T1000 (cell line): ENCODE measurements around the gene OVOL3.
A peak's percentile ranks its signal among the peaks of the same experiment; 100 is the strongest.

Experiments used
- DNase-seq: peaks from one replicate; lab custom pipeline; 2025; ENCODE audit warnings: mixed read lengths; lab: John Stamatoyannopoulos, UW

Gene OVOL3

DNA sequence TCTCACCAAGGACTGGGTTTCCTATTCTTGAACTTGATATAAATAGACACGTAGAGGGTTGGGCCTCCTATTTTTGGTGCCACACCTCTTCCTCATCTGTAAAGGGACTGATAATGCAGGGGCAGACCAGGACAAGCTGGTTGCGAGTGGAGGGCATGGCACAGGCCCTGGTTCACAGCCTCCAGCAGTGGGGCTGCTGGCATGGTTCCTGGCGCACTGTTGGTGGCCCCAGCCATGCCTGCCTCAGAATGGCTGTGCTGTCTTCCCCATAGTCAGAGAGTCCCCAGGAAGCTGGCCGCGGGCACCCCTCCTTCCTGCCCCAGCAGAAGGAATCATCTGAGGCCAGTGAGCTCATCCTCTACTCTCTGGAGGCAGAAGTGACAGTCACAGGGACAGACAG lies 10.5 kb upstream of the OVOL3 start:
- DNase-seq, result no peak

DNA sequence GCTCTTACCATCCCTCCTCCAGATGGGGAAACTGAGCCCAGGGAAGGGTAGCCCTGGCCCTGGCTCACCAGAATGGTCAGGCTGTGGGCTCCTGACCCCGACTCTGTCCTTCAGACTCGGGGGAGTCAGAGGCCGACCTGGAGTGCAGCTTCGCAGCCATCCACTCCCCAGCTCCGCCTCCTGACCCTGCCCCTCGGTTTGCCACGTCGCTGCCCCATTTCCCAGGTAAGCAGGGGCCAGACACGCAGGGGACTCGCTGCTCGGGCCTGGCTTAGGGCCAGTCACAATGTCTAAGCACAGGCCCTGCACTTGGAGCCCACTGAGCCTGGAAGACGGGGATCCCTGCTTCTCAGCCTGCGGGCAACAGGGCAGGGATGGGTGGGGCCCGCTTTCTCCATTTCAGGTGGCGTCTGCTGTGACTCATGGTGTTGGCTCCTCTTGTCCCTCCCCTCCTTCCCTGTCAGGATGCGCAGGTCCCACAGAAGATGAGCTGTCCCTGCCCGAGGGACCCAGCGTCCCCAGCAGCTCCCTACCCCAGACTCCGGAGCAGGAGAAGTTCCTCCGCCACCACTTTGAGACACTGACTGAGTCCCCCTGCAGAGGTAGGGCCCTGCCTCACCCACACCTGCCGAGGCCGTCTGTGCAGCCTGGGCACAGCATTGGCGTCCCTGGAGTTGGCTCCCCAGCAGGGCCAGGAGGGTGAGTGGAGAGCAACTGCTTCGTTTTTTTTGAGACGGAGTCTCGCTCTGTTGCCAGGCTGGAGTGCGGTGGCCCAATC lies 9.2 kb upstream of the OVOL3 start:
- no peak for DNase-seq

- DNase-seq, result no peak
These were observed 7.8 kb upstream of the OVOL3 start for GRCh38 chr19:36103040-36103626.

DNA sequence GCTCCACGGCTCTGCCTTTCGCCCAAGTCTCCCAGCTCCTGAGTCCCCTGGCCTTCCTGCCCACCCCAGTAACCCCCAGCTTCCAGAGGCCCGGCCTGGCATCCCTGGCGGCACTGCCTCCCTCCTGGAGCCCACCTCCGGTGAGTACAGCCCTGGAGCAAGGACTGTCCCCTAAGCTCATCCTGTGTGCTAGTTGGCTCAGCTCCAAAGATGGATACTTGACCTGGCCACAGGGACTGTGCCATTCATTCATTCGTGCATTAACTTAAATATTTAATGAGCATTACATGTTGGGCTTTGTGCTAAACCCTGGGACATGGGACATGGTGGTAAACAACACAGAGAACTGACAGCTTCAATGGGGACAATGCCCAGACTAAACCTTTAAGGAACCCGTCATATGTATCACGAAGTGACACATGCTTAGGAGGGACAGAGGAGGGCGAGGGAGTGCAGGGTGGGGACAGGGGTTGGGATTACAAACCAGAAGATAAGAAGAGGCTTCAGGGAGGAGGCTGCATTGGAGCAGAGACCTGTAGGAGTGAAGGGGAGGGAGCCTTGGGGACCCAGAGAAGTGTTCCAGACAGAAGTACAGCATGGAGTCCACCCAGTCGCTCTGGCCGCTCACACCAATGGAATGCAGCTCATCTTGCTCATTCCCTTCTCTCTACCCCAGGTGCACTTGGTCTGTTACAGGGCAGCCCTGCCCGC lies 6.9 kb upstream of the OVOL3 start:
- DNase-seq, result no peak

DNA sequence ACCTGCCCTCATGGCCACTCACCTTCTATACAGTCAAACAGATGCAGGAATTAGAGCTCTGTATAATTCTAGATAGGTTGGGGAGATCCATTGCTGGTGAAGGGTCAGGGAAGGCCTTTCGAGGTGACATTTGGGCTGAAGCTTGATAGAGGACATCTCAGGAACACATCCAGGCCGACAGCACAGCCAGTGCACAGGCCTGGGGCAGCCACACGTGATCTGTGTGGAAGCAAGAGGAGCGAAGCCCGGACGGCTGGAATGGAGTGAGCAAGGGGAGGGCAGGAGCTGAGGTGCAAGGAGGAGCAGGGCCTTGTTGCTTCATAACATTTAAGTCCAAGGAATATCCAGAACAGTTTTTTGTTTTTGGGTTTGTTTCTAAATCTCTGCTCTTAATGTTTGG lies 4.5 kb upstream of the OVOL3 start:
- DNase-seq, result no peak

- DNase-seq, result no peak
These were observed 4.0 kb upstream of the OVOL3 start for GRCh38 chr19:36106991-36107390.

- no peak for DNase-seq
These were observed 2.3 kb upstream of the OVOL3 start for GRCh38 chr19:36108684-36109083.

DNA sequence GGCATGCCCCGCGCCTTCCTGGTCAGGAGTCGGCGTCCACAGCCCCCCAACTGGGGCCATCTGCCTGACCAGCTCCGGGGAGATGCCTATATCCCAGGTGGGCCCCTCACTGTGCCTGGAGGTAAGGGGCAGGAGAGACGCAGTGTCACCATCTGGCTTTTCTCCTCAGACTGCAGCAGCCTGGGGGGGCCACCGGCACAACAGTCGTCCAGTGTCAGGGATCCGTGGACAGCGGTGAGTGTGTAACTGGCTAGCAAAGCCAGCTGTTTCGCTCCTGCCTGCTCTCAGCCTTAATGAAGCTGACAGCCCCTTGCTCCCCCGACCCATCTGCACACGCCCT lies 227 bp downstream of the OVOL3 start:
- DNase-seq, result no peak

GRCh38 chr19:36112678-36113077 lies 1.7 kb downstream of the OVOL3 start:
- DNase-seq, result no peak

DNA sequence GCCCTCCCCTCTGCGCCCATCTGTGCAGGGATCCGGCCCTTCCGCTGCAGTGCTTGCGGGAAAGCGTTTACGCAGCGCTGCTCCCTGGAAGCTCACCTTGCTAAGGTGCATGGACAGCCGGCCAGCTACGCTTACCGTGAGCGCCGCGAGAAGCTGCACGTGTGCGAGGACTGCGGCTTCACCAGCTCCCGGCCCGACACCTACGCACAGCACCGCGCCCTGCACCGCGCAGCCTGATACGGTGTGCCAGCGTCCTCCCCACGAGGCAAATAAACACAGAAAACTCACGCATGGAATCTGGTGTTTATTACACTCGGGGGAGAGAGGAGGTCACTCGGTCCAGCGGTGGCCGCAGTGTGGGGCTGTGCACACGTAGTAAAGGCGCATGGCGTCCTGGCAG lies 2.5 kb downstream of the OVOL3 start:
- no peak for DNase-seq

- DNase-seq, result peak; percentile 48
These were observed 3.2 kb downstream of the OVOL3 start for GRCh38 chr19:36113894-36114720.

DNA sequence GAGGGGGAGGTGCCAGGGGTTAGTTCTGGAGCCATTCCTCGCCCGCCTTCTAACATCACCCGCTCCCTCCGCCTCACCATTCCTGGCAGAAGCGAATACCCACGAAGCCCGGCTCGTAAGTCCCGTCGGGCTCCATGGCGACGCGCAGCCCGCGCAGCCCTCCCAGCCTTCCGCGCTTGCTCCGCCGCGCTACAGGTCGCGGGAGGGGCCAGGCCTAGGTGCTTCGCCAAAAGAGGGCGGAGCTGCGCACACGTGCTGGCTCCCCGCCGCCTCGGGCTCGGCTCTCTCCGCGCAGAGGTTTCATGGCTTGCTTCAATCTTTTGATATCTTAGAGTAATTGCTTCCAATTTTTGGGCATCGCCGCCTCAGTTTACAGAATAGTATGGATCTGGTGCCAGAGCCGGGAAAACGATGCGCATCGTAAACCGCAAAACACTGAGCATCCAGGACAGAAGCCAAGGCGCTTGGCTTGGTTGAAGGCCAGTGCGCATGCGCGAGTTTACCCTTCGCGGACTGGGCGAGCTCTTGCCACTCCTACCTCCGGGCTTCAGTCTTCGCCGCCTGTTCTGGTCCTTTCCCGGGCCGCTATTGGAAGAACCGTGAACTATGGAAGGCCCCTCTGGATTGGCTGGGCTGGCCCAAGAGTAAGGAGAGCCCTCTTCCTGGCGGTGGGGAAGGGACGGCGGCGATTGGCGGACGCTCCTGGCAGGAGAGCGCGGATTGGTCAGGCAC lies 3.9 kb downstream of the OVOL3 start, which contains the start of gene POLR2I:
POLR2I (minus strand) TSS at position 155 of the 732 bp plus-strand sequence; CDS start at position 136, 19 bp downstream.
- peak; percentile 99 for DNase-seq

GRCh38 chr19:36115453-36116343 lies 4.8 kb downstream of the OVOL3 start, which contains the start of gene TBCB:
TBCB (plus strand) TSS chr19:36115468; CDS start chr19:36115561, 93 bp downstream.
- no peak for DNase-seq

GRCh38 chr19:36116344-36116637 lies 5.3 kb downstream of the OVOL3 start:
- no peak for DNase-seq

DNA sequence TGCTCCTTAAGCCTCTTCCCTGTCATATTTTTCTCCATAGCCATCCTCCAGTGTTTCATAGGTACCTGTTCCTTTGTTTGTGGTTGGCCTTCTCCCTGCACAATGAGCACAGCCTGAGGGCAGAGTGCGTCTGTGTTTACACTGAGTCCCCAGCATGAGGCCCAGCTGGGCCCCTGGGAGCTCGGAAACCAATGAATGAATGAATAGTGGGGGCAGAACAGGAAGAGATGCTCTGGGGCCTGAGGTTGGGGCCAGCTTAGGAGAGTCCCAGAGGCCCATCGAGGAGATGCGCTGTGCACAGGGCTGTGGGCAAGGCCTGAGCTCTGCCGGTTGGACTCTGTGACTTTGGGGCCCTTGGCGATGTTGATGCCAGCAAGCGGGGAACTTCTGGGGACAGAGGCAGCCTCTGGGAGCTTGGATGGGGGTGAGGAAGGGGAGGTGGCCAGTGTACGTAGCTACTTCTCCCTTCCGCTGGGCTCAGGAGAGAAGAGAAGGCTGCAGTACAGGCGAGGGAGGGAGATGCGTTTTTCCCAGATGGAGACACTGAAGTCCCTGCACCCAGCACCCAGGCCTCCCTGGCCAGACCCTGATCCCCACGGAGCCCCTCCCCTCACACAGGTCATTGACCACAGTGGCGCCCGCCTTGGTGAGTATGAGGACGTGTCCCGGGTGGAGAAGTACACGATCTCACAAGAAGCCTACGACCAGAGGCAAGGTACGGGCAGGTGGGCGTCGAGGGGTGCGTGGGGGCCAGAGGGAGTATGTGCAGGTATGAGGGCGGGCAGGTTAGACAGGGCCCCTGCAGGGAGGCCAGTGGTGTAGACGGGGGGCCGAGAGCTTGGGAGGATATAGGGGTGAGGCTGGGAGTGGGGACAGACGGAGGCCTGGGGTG lies 9.4 kb downstream of the OVOL3 start:
- no peak for DNase-seq

DNA sequence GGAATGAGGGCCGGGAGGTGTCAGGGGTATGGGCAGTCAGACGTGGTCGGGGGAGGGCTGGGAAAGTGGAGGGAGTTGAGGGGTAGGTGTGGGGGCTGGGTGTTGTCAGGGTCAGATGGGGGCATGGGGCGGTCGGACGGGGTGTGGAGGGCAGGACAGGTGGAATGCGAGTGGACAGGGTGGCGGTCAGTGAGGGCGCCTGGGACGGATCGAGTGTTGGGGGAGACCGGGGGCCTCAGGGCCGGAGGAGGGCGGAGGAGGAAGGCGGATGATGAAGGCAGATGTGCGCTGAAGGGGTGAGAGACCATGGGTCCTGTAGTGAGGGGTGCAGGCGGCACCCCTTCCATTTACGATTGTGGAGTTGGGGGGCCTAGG lies 10.0 kb downstream of the OVOL3 start:
- DNase-seq, result no peak

DNA sequence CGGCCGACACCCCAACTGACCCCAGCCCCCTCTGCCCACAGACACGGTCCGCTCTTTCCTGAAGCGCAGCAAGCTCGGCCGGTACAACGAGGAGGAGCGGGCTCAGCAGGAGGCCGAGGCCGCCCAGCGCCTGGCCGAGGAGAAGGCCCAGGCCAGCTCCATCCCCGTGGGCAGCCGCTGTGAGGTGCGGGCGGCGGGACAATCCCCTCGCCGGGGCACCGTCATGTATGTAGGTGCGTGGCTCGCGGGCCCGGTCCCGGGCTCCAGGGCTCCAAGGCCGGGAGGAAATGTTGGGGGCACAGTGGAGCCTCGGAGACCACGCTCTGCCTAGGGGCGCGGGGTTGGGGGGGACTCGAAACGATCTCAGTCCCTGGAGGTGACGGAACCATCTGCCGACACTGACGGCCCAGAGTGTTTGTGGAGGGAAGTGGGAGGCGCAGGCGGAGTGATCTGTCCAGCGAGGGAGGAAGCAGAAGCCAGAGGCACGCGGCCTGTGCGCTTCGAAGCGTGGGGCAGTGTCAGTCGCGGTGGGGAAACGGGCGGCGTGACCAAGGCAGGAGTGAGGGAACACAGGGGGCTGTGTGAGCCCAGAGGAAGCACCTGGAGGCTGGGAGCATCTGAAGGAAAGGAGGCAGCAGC lies 10.7 kb downstream of the OVOL3 start:
- no peak for DNase-seq

- no peak for DNase-seq
These were observed 14.6 kb downstream of the OVOL3 start for GRCh38 chr19:36125557-36125956.

DNA sequence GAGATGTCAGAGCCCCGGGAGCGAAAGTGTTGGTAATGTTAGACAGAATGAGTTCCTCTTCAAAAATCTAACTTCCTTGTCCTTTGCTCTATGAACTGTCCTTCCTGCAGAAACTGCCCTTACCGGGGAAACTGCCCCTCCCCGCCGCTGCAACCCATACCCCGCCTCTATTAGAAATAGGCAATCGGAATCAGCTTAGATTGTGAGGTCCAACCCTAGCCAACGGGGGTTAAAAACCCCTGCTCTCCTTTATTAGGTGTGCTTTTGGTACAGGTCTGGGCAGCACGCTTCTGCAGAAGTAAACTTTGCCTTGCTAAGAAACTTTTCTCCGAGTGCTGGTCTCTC lies 17.4 kb downstream of the OVOL3 start:
- no peak for DNase-seq
